Measurements from ENCODE around the gene CSNK1A1L. TPM values are rescaled to one million over a fixed set of nuclear protein-coding genes. Genes with fewer than 3 reads are reported as not detected.

CSNK1A1L gene
- total RNA-seq, 1 donor from 2014 or later, result not detected

- H3K36me3 Mint-ChIP-seq (ENCODE audit: low read depth), result no peaks in the 10 kb centered on the region
- intact Hi-C loops (cut with micrococcal nuclease), result no loop called here
- no peaks in the 10 kb centered on the region for H3K4me1 Mint-ChIP-seq
- H3K9me3 Mint-ChIP-seq, result no peaks in the 10 kb centered on the region
- H3K27ac Mint-ChIP-seq, result no peak overlapping the region
- no peaks in the 10 kb centered on the region for H3K27me3 Mint-ChIP-seq
- no peak overlapping the region for H3K4me3 Mint-ChIP-seq
- no peak for DNase-seq
These were observed 24.4 kb upstream of the CSNK1A1L start for GRCh38 chr13:37129866-37130265.

- Mint-ChIP-seq H3K4me1 (no peaks in the 10 kb centered on the region), H3K27me3 (no peaks in the 10 kb centered on the region), H3K36me3 (ENCODE audit: low read depth) (no peaks in the 10 kb centered on the region), H3K27ac (no peak overlapping the region), H3K9me3 (no peaks in the 10 kb centered on the region), H3K4me3 (no peak overlapping the region)
- intact Hi-C loops (cut with micrococcal nuclease), result no loop called here
- no peak for DNase-seq
These were observed 22.3 kb upstream of the CSNK1A1L start for GRCh38 chr13:37127691-37128241.

- H3K36me3 Mint-ChIP-seq (ENCODE audit: low read depth), result no peaks in the 10 kb centered on the region
- intact Hi-C loops (cut with micrococcal nuclease), result no loop called here
- H3K4me1 Mint-ChIP-seq, result no peaks in the 10 kb centered on the region
These were observed 17.9 kb upstream of the CSNK1A1L start for GRCh38 chr13:37123337-37123736.

GRCh38 chr13:37118016-37118415 is 12.6 kb upstream of the CSNK1A1L start:
- Mint-ChIP-seq H3K9me3 (no peaks in the 10 kb centered on the region), H3K4me3 (no peak overlapping the region), H3K27ac (no peak overlapping the region), H3K4me1 (no peaks in the 10 kb centered on the region), H3K27me3 (peaks cover 1% of the 10 kb centered on the region), H3K36me3 (ENCODE audit: low read depth) (no peaks in the 10 kb centered on the region)
- DNase-seq, result no peak
- intact Hi-C loops (cut with micrococcal nuclease), result no loop called here

More at GRCh38 chr13:37123337-37123736, 17.9 kb upstream of the CSNK1A1L start:
- DNase-seq, result no peak
- Mint-ChIP-seq H3K4me3 (no peak overlapping the region), H3K27ac (no peak overlapping the region), H3K9me3 (no peaks in the 10 kb centered on the region), H3K27me3 (no peaks in the 10 kb centered on the region)

GRCh38 chr13:37114250-37114649 is 8.8 kb upstream of the CSNK1A1L start:
- Mint-ChIP-seq H3K4me3 (no peak overlapping the region), H3K4me1 (no peaks in the 10 kb centered on the region), H3K27ac (no peak overlapping the region), H3K9me3 (no peaks in the 10 kb centered on the region), H3K36me3 (ENCODE audit: low read depth) (no peaks in the 10 kb centered on the region), H3K27me3 (peaks cover 1% of the 10 kb centered on the region)
- DNase-seq, result no peak
- intact Hi-C loops (cut with micrococcal nuclease), result no loop called here

GRCh38 chr13:37113534-37113933 is 8.1 kb upstream of the CSNK1A1L start:
- H3K4me1 Mint-ChIP-seq, result no peaks in the 10 kb centered on the region
- DNase-seq, result no peak
- no peaks in the 10 kb centered on the region for H3K9me3 Mint-ChIP-seq
- H3K27ac Mint-ChIP-seq, result no peak overlapping the region
- no peaks in the 10 kb centered on the region for H3K36me3 Mint-ChIP-seq (ENCODE audit: low read depth)
- no peak overlapping the region for H3K4me3 Mint-ChIP-seq
- intact Hi-C loops (cut with micrococcal nuclease), result no loop called here
- H3K27me3 Mint-ChIP-seq, result peaks cover 1% of the 10 kb centered on the region

GRCh38 chr13:37109051-37109678 is 3.7 kb upstream of the CSNK1A1L start:
- intact Hi-C loops (cut with micrococcal nuclease), result loop anchor here (5.0 kb wide), 1 partner anchor 1423 kb away; no protein-coding TSS in a partner anchor
- Mint-ChIP-seq H3K27ac (no peak overlapping the region), H3K4me3 (no peak overlapping the region), H3K9me3 (no peaks in the 10 kb centered on the region), H3K36me3 (ENCODE audit: low read depth) (no peaks in the 10 kb centered on the region), H3K27me3 (no peaks in the 10 kb centered on the region), H3K4me1 (no peaks in the 10 kb centered on the region)
- no peak for DNase-seq

- H3K27ac Mint-ChIP-seq, result no peak overlapping the region
- intact Hi-C loops (cut with micrococcal nuclease), result loop anchor here (5.0 kb wide), 1 partner anchor 1424 kb away; no protein-coding TSS in a partner anchor
- no peaks in the 10 kb centered on the region for H3K36me3 Mint-ChIP-seq (ENCODE audit: low read depth)
- H3K27me3 Mint-ChIP-seq, result no peaks in the 10 kb centered on the region
- H3K4me1 Mint-ChIP-seq, result no peaks in the 10 kb centered on the region
- DNase-seq, result no peak
- H3K9me3 Mint-ChIP-seq, result no peaks in the 10 kb centered on the region
- H3K4me3 Mint-ChIP-seq, result no peak overlapping the region
These were observed 2.4 kb upstream of the CSNK1A1L start for GRCh38 chr13:37107868-37108267.

GRCh38 chr13:37107456-37107855 is 2.0 kb upstream of the CSNK1A1L start:
- intact Hi-C loops (cut with micrococcal nuclease), result loop anchor here (5.0 kb wide), 1 partner anchor 1425 kb away; no protein-coding TSS in a partner anchor
- Mint-ChIP-seq H3K27me3 (no peaks in the 10 kb centered on the region), H3K36me3 (ENCODE audit: low read depth) (no peaks in the 10 kb centered on the region), H3K4me3 (no peak overlapping the region), H3K4me1 (no peaks in the 10 kb centered on the region), H3K27ac (no peak overlapping the region), H3K9me3 (no peaks in the 10 kb centered on the region)
- no peak for DNase-seq

- no peak for DNase-seq
- H3K4me1 Mint-ChIP-seq, result no peaks in the 10 kb centered on the region
- H3K27me3 Mint-ChIP-seq, result peaks cover 4% of the 10 kb centered on the region
- H3K4me3 Mint-ChIP-seq, result no peak overlapping the region
- no peaks in the 10 kb centered on the region for H3K9me3 Mint-ChIP-seq
- no peak overlapping the region for H3K27ac Mint-ChIP-seq
- intact Hi-C loops (cut with micrococcal nuclease), result loop anchor here (5.0 kb wide), 1 partner anchor 1426 kb away; no protein-coding TSS in a partner anchor
- H3K36me3 Mint-ChIP-seq (ENCODE audit: low read depth), result no peaks in the 10 kb centered on the region
These were observed 1.2 kb upstream of the CSNK1A1L start for GRCh38 chr13:37106642-37107041.

- no peak overlapping the region for H3K27ac Mint-ChIP-seq
- H3K4me3 Mint-ChIP-seq, result no peak overlapping the region
- H3K36me3 Mint-ChIP-seq (ENCODE audit: low read depth), result no peaks in the 10 kb centered on the region
- DNase-seq, result no peak
- peaks cover 14% of the 10 kb centered on the region for H3K27me3 Mint-ChIP-seq
- intact Hi-C loops (cut with micrococcal nuclease), result no loop called here
- H3K9me3 Mint-ChIP-seq, result no peaks in the 10 kb centered on the region
- no peaks in the 10 kb centered on the region for H3K4me1 Mint-ChIP-seq
These were observed 2.6 kb downstream of the CSNK1A1L start for GRCh38 chr13:37102896-37103295.

GRCh38 chr13:37101201-37101600 is 4.3 kb downstream of the CSNK1A1L start:
- H3K27ac Mint-ChIP-seq, result no peak overlapping the region
- peaks cover 14% of the 10 kb centered on the region for H3K27me3 Mint-ChIP-seq
- peaks cover 5% of the 10 kb centered on the region for H3K4me1 Mint-ChIP-seq
- H3K4me3 Mint-ChIP-seq, result no peak overlapping the region
- no peak for DNase-seq
- H3K9me3 Mint-ChIP-seq, result no peaks in the 10 kb centered on the region
- intact Hi-C loops (cut with micrococcal nuclease), result no loop called here
- H3K36me3 Mint-ChIP-seq (ENCODE audit: low read depth), result no peaks in the 10 kb centered on the region

- Mint-ChIP-seq H3K4me3 (no peak overlapping the region), H3K36me3 (ENCODE audit: low read depth) (no peaks in the 10 kb centered on the region), H3K27me3 (peaks cover 14% of the 10 kb centered on the region), H3K4me1 (peaks cover 5% of the 10 kb centered on the region), H3K9me3 (no peaks in the 10 kb centered on the region), H3K27ac (no peak overlapping the region)
- DNase-seq, result no peak
- intact Hi-C loops (cut with micrococcal nuclease), result no loop called here
These were observed 4.7 kb downstream of the CSNK1A1L start for GRCh38 chr13:37100731-37101130.

- intact Hi-C loops (cut with micrococcal nuclease), result no loop called here
- Mint-ChIP-seq H3K4me1 (peaks cover 5% of the 10 kb centered on the region), H3K27ac (no peak overlapping the region), H3K9me3 (no peaks in the 10 kb centered on the region), H3K4me3 (no peak overlapping the region), H3K27me3 (peaks cover 14% of the 10 kb centered on the region), H3K36me3 (ENCODE audit: low read depth) (no peaks in the 10 kb centered on the region)
- no peak for DNase-seq
These were observed 8.4 kb downstream of the CSNK1A1L start for GRCh38 chr13:37097076-37097475.

- peaks cover 5% of the 10 kb centered on the region for H3K4me1 Mint-ChIP-seq
- peaks cover 2% of the 10 kb centered on the region for H3K27me3 Mint-ChIP-seq
- no peaks in the 10 kb centered on the region for H3K9me3 Mint-ChIP-seq
- no peak overlapping the region for H3K27ac Mint-ChIP-seq
- H3K4me3 Mint-ChIP-seq, result no peak overlapping the region
- DNase-seq, result no peak
- no peaks in the 10 kb centered on the region for H3K36me3 Mint-ChIP-seq (ENCODE audit: low read depth)
- intact Hi-C loops (cut with micrococcal nuclease), result no loop called here
These were observed 10.6 kb downstream of the CSNK1A1L start for GRCh38 chr13:37094840-37095239.

Measured in activated CD4-positive, alpha-beta T cell treated with anti-CD3 and anti-CD28 coated beads, Interleukin-2, amount 10 ng/mL, durations not matched to agents 24 days and 14 days (primary cell).